Esophagus muscularis mucosa (tissue), 3 donors: ENCODE results near the gene LINC01488.

Experiments used
- POLR2A ChIP-seq: fragments of 450-650 bp; IDR thresholded peaks from one replicate; pipeline ENCODE4 v1.6.1; 2017; ENCODE audit warnings: antibody characterized with exemption, moderate library complexity, mild to moderate bottlenecking, low read depth
- POLR2AphosphoS5 ChIP-seq, 2 donors: sonication (generic); formaldehyde crosslinking; IDR thresholded peaks; one replicate each; pipeline ENCODE4 v1.6.1; 2017; ENCODE audit warnings: antibody characterized with exemption in 2 of 2
- TF ChIP-seq, protein P1 (sequence below), 3 experiments: fragments of 200-600 bp in 2 of 3; fragments of 450-650 bp in 1 of 3; sonication (generic) in 2 of 3; IDR thresholded peaks; one replicate each; pipeline ENCODE4 v1.5.1; 2017 to 2019; ENCODE audit warnings: antibody characterized with exemption in 3 of 3, mild to moderate bottlenecking in 2 of 3, moderate library complexity in 1 of 3

DNA sequence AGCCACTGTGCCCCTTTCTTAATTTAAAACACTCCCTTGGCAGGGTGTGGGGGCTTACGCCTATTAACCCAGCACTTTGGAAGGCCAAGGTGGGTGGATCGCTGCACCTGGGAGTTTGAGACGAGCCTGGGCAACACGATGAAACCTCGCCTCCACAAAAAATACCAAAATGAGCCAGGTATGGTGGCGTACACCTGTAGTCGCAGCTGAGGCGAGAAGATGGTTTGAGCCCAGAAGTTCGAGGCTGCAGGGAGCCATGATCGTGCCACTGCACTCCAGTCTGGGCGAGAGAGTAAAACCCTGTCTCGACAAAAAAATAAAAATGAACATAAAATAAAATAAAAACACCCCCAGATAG lies 45.0 kb downstream of the LINC01488 start:
- TF ChIP-seq, protein P1, sequence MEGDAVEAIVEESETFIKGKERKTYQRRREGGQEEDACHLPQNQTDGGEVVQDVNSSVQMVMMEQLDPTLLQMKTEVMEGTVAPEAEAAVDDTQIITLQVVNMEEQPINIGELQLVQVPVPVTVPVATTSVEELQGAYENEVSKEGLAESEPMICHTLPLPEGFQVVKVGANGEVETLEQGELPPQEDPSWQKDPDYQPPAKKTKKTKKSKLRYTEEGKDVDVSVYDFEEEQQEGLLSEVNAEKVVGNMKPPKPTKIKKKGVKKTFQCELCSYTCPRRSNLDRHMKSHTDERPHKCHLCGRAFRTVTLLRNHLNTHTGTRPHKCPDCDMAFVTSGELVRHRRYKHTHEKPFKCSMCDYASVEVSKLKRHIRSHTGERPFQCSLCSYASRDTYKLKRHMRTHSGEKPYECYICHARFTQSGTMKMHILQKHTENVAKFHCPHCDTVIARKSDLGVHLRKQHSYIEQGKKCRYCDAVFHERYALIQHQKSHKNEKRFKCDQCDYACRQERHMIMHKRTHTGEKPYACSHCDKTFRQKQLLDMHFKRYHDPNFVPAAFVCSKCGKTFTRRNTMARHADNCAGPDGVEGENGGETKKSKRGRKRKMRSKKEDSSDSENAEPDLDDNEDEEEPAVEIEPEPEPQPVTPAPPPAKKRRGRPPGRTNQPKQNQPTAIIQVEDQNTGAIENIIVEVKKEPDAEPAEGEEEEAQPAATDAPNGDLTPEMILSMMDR (IDR thresholded peaks at IDR 0.05), result no peak
- no peak for TF ChIP-seq POLR2AphosphoS5 (IDR thresholded peaks at IDR 0.05)
- TF ChIP-seq POLR2A, result no peak
